HG03442 (cell line): ENCODE data around the gene CTTN.
A peak's percentile ranks its signal among the peaks of the same experiment; 100 is the strongest.

Experiments used
- ATAC-seq: cut with Tn5 transposase; IDR thresholded peaks from one replicate; pipeline ENCODE4 v1.9.1; 2021; ENCODE audit warnings: mild to moderate bottlenecking, moderate library complexity; ENCODE audit not compliant: unreplicated experiment

Gene CTTN

GRCh38 chr11:70397983-70398833 is at the start of gene CTTN:
Gene CTTN (plus strand): TSS chr11:70398529. CDS start chr11:70407298, 8,769 bp downstream.
- ATAC-seq = peak; percentile 54

GRCh38 chr11:70348608-70349007 is 49.7 kb upstream of the CTTN start:
- ATAC-seq = no peak

- ATAC-seq = no peak
Measured at GRCh38 chr11:70351646-70352045, 46.7 kb upstream of the CTTN start.

GRCh38 chr11:70352100-70352499 is 46.2 kb upstream of the CTTN start:
- ATAC-seq = no peak

GRCh38 chr11:70352601-70353000 is 45.7 kb upstream of the CTTN start:
- ATAC-seq = no peak

- ATAC-seq = no peak
Measured at GRCh38 chr11:70353329-70353728, 45.0 kb upstream of the CTTN start.

GRCh38 chr11:70353900-70354568 is 44.3 kb upstream of the CTTN start:
- no peak for ATAC-seq

GRCh38 chr11:70354629-70355028 is 43.7 kb upstream of the CTTN start:
- ATAC-seq = no peak

- ATAC-seq = no peak
Measured at GRCh38 chr11:70358753-70359152, 39.6 kb upstream of the CTTN start.

- no peak for ATAC-seq
Measured at GRCh38 chr11:70359451-70360205, 38.7 kb upstream of the CTTN start.

- ATAC-seq = no peak
Measured at GRCh38 chr11:70360211-70360610, 38.1 kb upstream of the CTTN start.

- no peak for ATAC-seq
Measured at GRCh38 chr11:70364178-70364577, 34.2 kb upstream of the CTTN start.

- ATAC-seq = no peak
Measured at GRCh38 chr11:70364745-70365543, 33.4 kb upstream of the CTTN start.

- no peak for ATAC-seq
Measured at GRCh38 chr11:70365544-70365927, 32.8 kb upstream of the CTTN start.

GRCh38 chr11:70367071-70367470 is 31.3 kb upstream of the CTTN start:
- ATAC-seq = no peak

- no peak for ATAC-seq
Measured at GRCh38 chr11:70368961-70369360, 29.4 kb upstream of the CTTN start.

- ATAC-seq = no peak
Measured at GRCh38 chr11:70371241-70371640, 27.1 kb upstream of the CTTN start.

GRCh38 chr11:70372076-70372475 is 26.3 kb upstream of the CTTN start:
- no peak for ATAC-seq

GRCh38 chr11:70376621-70377020 is 21.7 kb upstream of the CTTN start:
- no peak for ATAC-seq

- no peak for ATAC-seq
Measured at GRCh38 chr11:70377645-70378044, 20.7 kb upstream of the CTTN start.
